ENCODE measurements around the gene PLEKHA8.

DNA sequence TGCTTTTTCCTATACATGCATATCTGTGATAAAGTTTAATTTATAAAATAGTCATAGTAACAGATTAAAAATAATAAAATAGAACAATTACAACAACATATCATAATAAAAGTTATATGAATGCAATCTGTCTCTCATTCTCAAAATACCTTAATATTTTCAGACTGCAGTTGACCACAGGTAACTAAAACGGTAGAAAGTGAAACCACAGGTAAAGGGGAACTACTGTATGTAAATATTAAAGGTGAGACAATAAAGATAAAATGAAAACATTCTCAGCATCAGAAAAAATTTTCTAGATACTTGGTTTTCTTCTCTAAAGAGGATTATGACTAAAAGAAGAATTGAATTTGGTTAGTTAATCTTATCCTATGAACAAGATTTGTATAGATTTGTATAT, 7.7 kb upstream of the PLEKHA8 start:
- TF ChIP-seq CTCF (conservative IDR thresholded peaks at IDR 0.05) (no peak), EZH2 (IDR thresholded peaks at IDR 0.05; ENCODE audit: low read depth) (no peak)

Data from PC-9 (cell line).